SK-N-SH (cell line): Measurements from ENCODE around the gene IDH3A. TPM values are rescaled to one million over a fixed set of nuclear protein-coding genes. Genes with fewer than 3 reads are reported as not detected.

Source experiments
- CTCF ChIA-PET: fragments of 300-600, 350-600 bp; formaldehyde crosslinking; extraction: SDS; loops from one replicate; lab custom pipeline; 2021; lab: Yijun Ruan, JAX
- POLR2A ChIA-PET: fragments of 350-600 bp; sonication (Branson Sonifier 250); formaldehyde crosslinking; extraction: SDS; loops from one replicate; lab custom pipeline; 2020; ENCODE audit warnings: antibody characterized with exemption, inconsistent platforms; lab: Yijun Ruan, JAX
- DNase-seq: peaks from one replicate; pipeline ENCODE4 v3.0.0; 2012
- H2AFZ ChIP-seq: fragments of 200-600 bp; sonication (generic); 2 replicates; pipeline ENCODE4 v1.8.1; 2016; ENCODE audit warnings: antibody characterized with exemption, mild to moderate bottlenecking, low read depth
- H3F3A ChIP-seq: fragments of 200-600 bp; sonication (generic); replicated peaks from 2 replicates; pipeline ENCODE3; 2016; ENCODE audit warnings: antibody characterized with exemption, mild to moderate bottlenecking; ENCODE audit not compliant: insufficient read depth
- H3K27ac ChIP-seq, 2 experiments: fragments of 200-500 bp in 1 of 2; fragments of 200-600 bp in 1 of 2; sonication (Bioruptor generic) in 1 of 2; sonication (generic), shearing (Covaris generic) in 1 of 2; 2 replicates each; pipeline versions ENCODE4 v1.5.1 to v1.6.1; 2014 to 2016; ENCODE audit warnings: low read depth in 2 of 2, inconsistent platforms in 1 of 2, low read length in 1 of 2, mild to moderate bottlenecking in 1 of 2, mixed read lengths in 1 of 2
- H3K27me3 ChIP-seq: fragments of 200-600 bp; sonication (generic), shearing (Covaris generic); 2 replicates; pipeline ENCODE4 v1.6.1; 2016; ENCODE audit warnings: mixed run types; ENCODE audit not compliant: insufficient read depth
- H3K36me3 ChIP-seq, 2 experiments: fragments of 200-500 bp in 1 of 2; fragments of 200-600 bp in 1 of 2; sonication (Bioruptor generic) in 1 of 2; sonication (generic) in 1 of 2; replicated peaks in 1 of 2; 2 replicates each; pipeline versions ENCODE3 to v1.5.1; 2014 to 2016; ENCODE audit warnings: low read length in 1 of 2, mild to moderate bottlenecking in 1 of 2; ENCODE audit not compliant: insufficient read depth in 2 of 2, control insufficient read depth in 1 of 2
- H3K4me1 ChIP-seq, 2 experiments: fragments of 200-500 bp in 1 of 2; fragments of 200-600 bp in 1 of 2; sonication (Bioruptor generic) in 1 of 2; sonication (generic), shearing (Covaris generic) in 1 of 2; 2 replicates each; pipeline versions ENCODE4 v1.5.1 to v1.6.1; 2014 to 2016; ENCODE audit warnings: low read depth in 1 of 2, low read length in 1 of 2, mixed run types in 1 of 2; ENCODE audit not compliant: insufficient read depth in 2 of 2, control insufficient read depth in 1 of 2
- H3K4me2 ChIP-seq: fragments of 200-600 bp; sonication (generic), shearing (Covaris generic); 2 replicates; pipeline ENCODE4 v1.6.1; 2017; ENCODE audit warnings: mixed run types
- H3K4me3 ChIP-seq, 2 experiments: fragments of 200-500 bp in 1 of 2; fragments of 200-600 bp in 1 of 2; sonication (Bioruptor generic) in 1 of 2; sonication (generic), shearing (Covaris generic) in 1 of 2; 2 replicates each; pipeline versions ENCODE4 v1.5.1 to v1.8.1; 2014 to 2016; ENCODE audit warnings: low read depth in 2 of 2, inconsistent platforms in 1 of 2, low read length in 1 of 2, mild to moderate bottlenecking in 1 of 2, mixed read lengths in 1 of 2, moderate library complexity in 1 of 2
- H3K79me2 ChIP-seq: fragments of 200-600 bp; sonication (generic); 2 replicates; pipeline ENCODE4 v1.8.1; 2017; ENCODE audit warnings: mild to moderate bottlenecking; ENCODE audit not compliant: insufficient read depth
- H3K9ac ChIP-seq: fragments of 200-600 bp; sonication (generic); 2 replicates; pipeline ENCODE4 v1.6.1; 2017; ENCODE audit warnings: mixed run types
- H3K9me2 ChIP-seq: fragments of 200-600 bp; sonication (generic); 2 replicates; pipeline ENCODE4 v1.6.1; 2017; ENCODE audit warnings: mixed run types
- H3K9me3 ChIP-seq: fragments of 200-600 bp; sonication (generic); 2 replicates; pipeline ENCODE4 v1.6.1; 2017; ENCODE audit warnings: mixed run types, mild to moderate bottlenecking, moderate library complexity
- H4K20me1 ChIP-seq: fragments of 200-600 bp; sonication (generic); 2 replicates; pipeline ENCODE4 v1.6.1; 2017; ENCODE audit warnings: mild to moderate bottlenecking, mixed run types; ENCODE audit not compliant: insufficient read depth
- EP300 ChIP-seq, 2 experiments: IDR thresholded peaks; 2 replicates each; pipeline versions ENCODE4 v1.4.0 to v1.6.1; 2012; ENCODE audit warnings: borderline replicate concordance in 1 of 2, low read depth in 1 of 2, low read length in 1 of 2
- EZH2phosphoT487 ChIP-seq: fragments of 200-600 bp; sonication (generic); IDR thresholded peaks from 2 replicates; pipeline ENCODE4 v1.6.1; 2017; ENCODE audit warnings: low read depth, mixed run types, mild to moderate bottlenecking, antibody characterized with exemption, moderate library complexity, borderline replicate concordance
- FOXJ3 ChIP-seq: sonication (generic); formaldehyde crosslinking; IDR thresholded peaks from 2 replicates; pipeline ENCODE4 v1.5.1; 2020; ENCODE audit warnings: mild to moderate bottlenecking, missing genetic modification reagents
- JUND ChIP-seq: IDR thresholded peaks from 2 replicates; pipeline ENCODE4 v1.4.0; 2012
- MEF2A ChIP-seq: IDR thresholded peaks from 2 replicates; pipeline ENCODE4 v1.4.0; 2012; ENCODE audit warnings: low read depth, borderline replicate concordance
- POLR2AphosphoS5 ChIP-seq: IDR thresholded peaks from 2 replicates; pipeline ENCODE4 v1.6.1; 2012; ENCODE audit warnings: low read depth, low read length
- RCOR1 ChIP-seq: fragments of 150-350 bp; IDR thresholded peaks from 2 replicates; pipeline ENCODE4 v1.6.1; 2017; ENCODE audit warnings: antibody characterized with exemption, low read length
- RFX5 ChIP-seq: IDR thresholded peaks from 2 replicates; pipeline ENCODE4 v1.6.1; 2012; ENCODE audit warnings: mild to moderate bottlenecking, improper control_type of control experiment, low read length
- TCF12 ChIP-seq: IDR thresholded peaks from 2 replicates; pipeline ENCODE4 v1.4.0; 2012
- YY1 ChIP-seq: IDR thresholded peaks from 2 replicates; pipeline ENCODE4 v1.4.0; 2012; ENCODE audit warnings: low read depth, mild to moderate bottlenecking
- WGBS: methylation state at CpG from one replicate; pipeline ENCODE4 v1.1.6; 2017; ENCODE audit warnings: low lambda C conversion rate; 5-methylcytosine and 5-hydroxymethylcytosine counted together
- polyA plus RNA-seq, 3 experiments: library from polyadenylated mRNA; depleted of rRNA; stranded (reverse); fragments of >200 nt; gene quantifications; 2 replicates each; pipeline ENCODE4 v1.2.3, GENCODE V29; 2012
- TF ChIP-seq, protein P1 (sequence below): IDR thresholded peaks from 2 replicates; pipeline ENCODE4; 2012
- TF ChIP-seq, protein P2 (sequence below): IDR thresholded peaks from 2 replicates; pipeline ENCODE4 v1.6.1; 2012; ENCODE audit warnings: mild to moderate bottlenecking, low read depth, low read length, moderate library complexity
- TF ChIP-seq, protein P3 (sequence below): IDR thresholded peaks from 2 replicates; pipeline ENCODE4 v1.4.0; 2012; ENCODE audit warnings: low read depth, borderline replicate concordance

The IDH3A gene
- polyA plus RNA-seq, 1 of the 3 experiments (the other 2 are of a cell fraction), result 33.2 TPM

DNA sequence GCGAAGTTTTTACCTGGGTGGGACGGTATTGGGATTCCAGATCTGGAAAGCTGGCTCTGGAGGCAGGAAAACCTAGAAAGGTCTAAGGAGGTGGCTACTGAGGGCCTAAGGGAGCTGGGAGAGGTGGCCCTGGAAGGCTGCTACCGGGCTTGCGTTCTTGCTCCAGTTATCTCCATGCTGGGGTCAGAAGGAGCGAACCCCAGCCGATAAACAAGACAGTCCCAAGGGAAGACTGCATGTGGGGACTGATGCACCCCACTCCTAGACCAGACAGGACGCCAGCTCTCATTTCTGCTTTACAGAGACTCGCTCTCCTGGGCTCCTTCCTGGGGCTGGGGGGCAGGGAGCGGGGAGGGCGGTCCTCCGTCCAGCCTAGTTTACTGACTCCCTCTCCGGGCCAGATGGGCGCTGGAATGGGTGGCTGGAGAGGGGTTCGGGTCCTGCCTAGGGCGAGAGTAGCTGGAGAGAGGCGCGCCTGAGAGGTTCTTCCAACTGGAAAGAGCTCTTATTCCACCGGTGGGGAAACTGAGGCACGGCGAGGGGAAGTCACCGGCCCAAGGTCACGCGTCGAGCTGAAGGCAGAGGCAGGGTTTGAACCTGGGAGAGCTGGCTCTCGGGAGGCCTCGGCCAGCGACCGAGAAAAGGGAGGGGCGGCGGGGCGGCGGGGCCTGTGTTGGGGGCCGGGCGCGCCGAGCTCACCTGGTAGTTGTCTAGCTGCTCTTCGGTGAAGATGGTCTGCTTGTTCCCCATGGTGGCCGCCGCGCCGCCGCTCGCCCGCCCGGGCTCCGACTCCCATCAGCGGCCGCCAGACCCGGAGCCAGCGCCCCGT is 18.5 kb upstream of the IDH3A start:
- peak overlapping the region; percentile 81 for H3K4me2 ChIP-seq
- H3K27ac ChIP-seq, result peak overlapping the region in 1 of 2 experiments; percentile 29; a peak in 2 of 4 replicates
- peak overlapping the region; percentile 68 to 81 for H3K4me3 ChIP-seq
- no peaks in the 10 kb centered on the region for H3K9me2 ChIP-seq
- H3K27me3 ChIP-seq, result no peaks in the 10 kb centered on the region
- H3K79me2 ChIP-seq, result no peaks in the 10 kb centered on the region
- peak overlapping the region; percentile 36; the same call in 1 of the 2 replicates for H3K9ac ChIP-seq
- ChIA-PET POLR2A (interaction anchor here (0.6 to 2.0 kb wide), 3 partner anchors 19 to 816 kb away, joined by 3 to 9 read pairs (median 6); partner anchors contain the start of gene IDH3A), CTCF (interaction anchor here (0.6 to 8.4 kb wide), 20 partner anchors 9 to 196 kb away, joined by 3 to 72 read pairs (median 4); partner anchors contain the start of genes IDH3A and SKIC8)
- DNase-seq, result peak; percentile 47
- H2AFZ ChIP-seq, result peak overlapping the region; percentile 63; the same call in 1 of the 2 replicates
- WGBS, result 38% methylated on average over 29 of the region's 51 CpGs
- H3K36me3 ChIP-seq, result no peaks in the 10 kb centered on the region
- no peaks in the 10 kb centered on the region for H4K20me1 ChIP-seq
- H3K9me3 ChIP-seq, result no peaks in the 10 kb centered on the region
- H3K4me1 ChIP-seq, result peaks cover 0 to 7% of the 10 kb centered on the region in 2 experiments; a peak in 1 of 4 replicates
- TF ChIP-seq, protein P1, sequence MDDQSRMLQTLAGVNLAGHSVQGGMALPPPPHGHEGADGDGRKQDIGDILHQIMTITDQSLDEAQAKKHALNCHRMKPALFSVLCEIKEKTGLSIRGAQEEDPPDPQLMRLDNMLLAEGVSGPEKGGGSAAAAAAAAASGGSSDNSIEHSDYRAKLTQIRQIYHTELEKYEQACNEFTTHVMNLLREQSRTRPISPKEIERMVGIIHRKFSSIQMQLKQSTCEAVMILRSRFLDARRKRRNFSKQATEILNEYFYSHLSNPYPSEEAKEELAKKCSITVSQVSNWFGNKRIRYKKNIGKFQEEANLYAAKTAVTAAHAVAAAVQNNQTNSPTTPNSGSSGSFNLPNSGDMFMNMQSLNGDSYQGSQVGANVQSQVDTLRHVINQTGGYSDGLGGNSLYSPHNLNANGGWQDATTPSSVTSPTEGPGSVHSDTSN, result no peak
- TF ChIP-seq MEF2A, result no peak
- no peak for TF ChIP-seq EP300 (IDR thresholded peaks at IDR 0.05; ENCODE audit: borderline replicate concordance in 1 of 2, low read depth in 1 of 2, low read length in 1 of 2)
- no peak for TF ChIP-seq EZH2phosphoT487
- no peak for TF ChIP-seq YY1
- TF ChIP-seq JUND, result no peak
- TF ChIP-seq, protein P2, sequence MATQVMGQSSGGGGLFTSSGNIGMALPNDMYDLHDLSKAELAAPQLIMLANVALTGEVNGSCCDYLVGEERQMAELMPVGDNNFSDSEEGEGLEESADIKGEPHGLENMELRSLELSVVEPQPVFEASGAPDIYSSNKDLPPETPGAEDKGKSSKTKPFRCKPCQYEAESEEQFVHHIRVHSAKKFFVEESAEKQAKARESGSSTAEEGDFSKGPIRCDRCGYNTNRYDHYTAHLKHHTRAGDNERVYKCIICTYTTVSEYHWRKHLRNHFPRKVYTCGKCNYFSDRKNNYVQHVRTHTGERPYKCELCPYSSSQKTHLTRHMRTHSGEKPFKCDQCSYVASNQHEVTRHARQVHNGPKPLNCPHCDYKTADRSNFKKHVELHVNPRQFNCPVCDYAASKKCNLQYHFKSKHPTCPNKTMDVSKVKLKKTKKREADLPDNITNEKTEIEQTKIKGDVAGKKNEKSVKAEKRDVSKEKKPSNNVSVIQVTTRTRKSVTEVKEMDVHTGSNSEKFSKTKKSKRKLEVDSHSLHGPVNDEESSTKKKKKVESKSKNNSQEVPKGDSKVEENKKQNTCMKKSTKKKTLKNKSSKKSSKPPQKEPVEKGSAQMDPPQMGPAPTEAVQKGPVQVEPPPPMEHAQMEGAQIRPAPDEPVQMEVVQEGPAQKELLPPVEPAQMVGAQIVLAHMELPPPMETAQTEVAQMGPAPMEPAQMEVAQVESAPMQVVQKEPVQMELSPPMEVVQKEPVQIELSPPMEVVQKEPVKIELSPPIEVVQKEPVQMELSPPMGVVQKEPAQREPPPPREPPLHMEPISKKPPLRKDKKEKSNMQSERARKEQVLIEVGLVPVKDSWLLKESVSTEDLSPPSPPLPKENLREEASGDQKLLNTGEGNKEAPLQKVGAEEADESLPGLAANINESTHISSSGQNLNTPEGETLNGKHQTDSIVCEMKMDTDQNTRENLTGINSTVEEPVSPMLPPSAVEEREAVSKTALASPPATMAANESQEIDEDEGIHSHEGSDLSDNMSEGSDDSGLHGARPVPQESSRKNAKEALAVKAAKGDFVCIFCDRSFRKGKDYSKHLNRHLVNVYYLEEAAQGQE, result no peak
- TF ChIP-seq RCOR1, result no peak
- no peak for TF ChIP-seq TCF12
- TF ChIP-seq RFX5, result no peak
- TF ChIP-seq FOXJ3 (CRISPR knock-in tag), result no peak
- no peak for TF ChIP-seq POLR2AphosphoS5
- TF ChIP-seq, protein P3, sequence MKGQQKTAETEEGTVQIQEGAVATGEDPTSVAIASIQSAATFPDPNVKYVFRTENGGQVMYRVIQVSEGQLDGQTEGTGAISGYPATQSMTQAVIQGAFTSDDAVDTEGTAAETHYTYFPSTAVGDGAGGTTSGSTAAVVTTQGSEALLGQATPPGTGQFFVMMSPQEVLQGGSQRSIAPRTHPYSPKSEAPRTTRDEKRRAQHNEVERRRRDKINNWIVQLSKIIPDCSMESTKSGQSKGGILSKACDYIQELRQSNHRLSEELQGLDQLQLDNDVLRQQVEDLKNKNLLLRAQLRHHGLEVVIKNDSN, result no peak
- peaks cover 6% of the 10 kb centered on the region for H3F3A ChIP-seq
